Measurements from ENCODE around the gene C8B. TPM values are rescaled to one million over a fixed set of nuclear protein-coding genes. Genes with fewer than 3 reads are reported as not detected.

Gene C8B
- total RNA-seq, 1 experiment from 2014 or later = not detected

DNA sequence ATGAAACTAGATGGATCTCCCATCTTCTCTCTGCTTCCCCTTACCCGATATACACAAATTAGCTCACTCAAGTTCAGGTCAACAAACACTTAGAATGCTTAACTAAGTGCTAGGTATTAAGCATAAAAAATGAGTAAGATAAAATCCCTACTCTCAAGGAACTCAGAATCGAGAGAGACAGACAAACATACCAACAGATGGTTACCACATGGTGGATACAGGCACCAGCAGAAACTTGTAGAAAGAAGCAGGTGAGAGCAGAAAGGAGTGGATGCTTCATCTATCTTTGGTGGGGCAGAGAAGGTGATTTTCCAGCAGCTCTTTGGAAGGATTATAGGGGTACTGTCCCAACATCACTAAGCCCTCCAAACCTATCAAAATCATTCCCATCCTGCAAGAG, 32.2 kb downstream of the C8B start:
- Histone ChIP-seq H3K4me3 (no peak overlapping the region), H3K36me3 (no peaks in the 10 kb centered on the region), H3K27ac (no peak overlapping the region), H3K27me3 (replicated peaks) (no peaks in the 10 kb centered on the region), H3K4me1 (replicated peaks) (no peaks in the 10 kb centered on the region), H3K9me3 (replicated peaks) (no peaks in the 10 kb centered on the region)
- DNase-seq (ENCODE audit: low read depth in 1 of 2, low spot score in 2 of 2) = no peak

- no peaks in the 10 kb centered on the region for H3K4me1 ChIP-seq (replicated peaks)
- H3K36me3 ChIP-seq = no peaks in the 10 kb centered on the region
- H3K27me3 ChIP-seq (replicated peaks) = no peaks in the 10 kb centered on the region
- H3K4me3 ChIP-seq = no peak overlapping the region
- no peak for DNase-seq (ENCODE audit: low read depth in 1 of 2, low spot score in 2 of 2)
- no peak overlapping the region for H3K27ac ChIP-seq
- no peaks in the 10 kb centered on the region for H3K9me3 ChIP-seq (replicated peaks)
Measured at GRCh38 chr1:56933161-56933560, 32.7 kb downstream of the C8B start.

DNA sequence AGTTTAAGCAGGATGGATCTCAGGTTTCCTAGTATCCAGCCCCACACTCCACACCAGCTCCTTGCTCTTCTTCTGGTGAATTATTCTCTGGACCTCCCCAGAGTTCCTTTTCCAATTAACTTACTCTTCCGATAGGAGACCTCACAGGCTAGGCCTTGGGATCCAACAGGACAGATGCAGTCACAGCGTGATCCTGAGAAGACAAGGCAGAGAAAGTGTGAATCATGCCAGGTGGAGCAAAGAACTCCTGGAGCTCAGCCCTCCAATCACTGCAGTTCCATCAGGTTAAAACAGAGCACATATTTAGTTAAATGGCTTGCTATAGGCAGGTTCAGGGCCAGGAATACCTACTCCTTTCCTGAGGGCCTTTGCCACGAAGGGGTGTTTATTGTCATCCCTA, 34.1 kb downstream of the C8B start:
- H3K4me3 ChIP-seq = no peak overlapping the region
- no peaks in the 10 kb centered on the region for H3K36me3 ChIP-seq
- no peaks in the 10 kb centered on the region for H3K9me3 ChIP-seq (replicated peaks)
- no peaks in the 10 kb centered on the region for H3K4me1 ChIP-seq (replicated peaks)
- H3K27ac ChIP-seq = no peak overlapping the region
- DNase-seq (ENCODE audit: low read depth in 1 of 2, low spot score in 2 of 2) = no peak
- H3K27me3 ChIP-seq (replicated peaks) = no peaks in the 10 kb centered on the region

GRCh38 chr1:56931211-56931610, 34.6 kb downstream of the C8B start:
- H3K27ac ChIP-seq = no peak overlapping the region
- no peaks in the 10 kb centered on the region for H3K27me3 ChIP-seq (replicated peaks)
- no peak overlapping the region for H3K4me3 ChIP-seq
- H3K36me3 ChIP-seq = no peaks in the 10 kb centered on the region
- no peak for DNase-seq (ENCODE audit: low read depth in 1 of 2, low spot score in 2 of 2)
- H3K9me3 ChIP-seq (replicated peaks) = no peaks in the 10 kb centered on the region
- H3K4me1 ChIP-seq (replicated peaks) = no peaks in the 10 kb centered on the region

DNA sequence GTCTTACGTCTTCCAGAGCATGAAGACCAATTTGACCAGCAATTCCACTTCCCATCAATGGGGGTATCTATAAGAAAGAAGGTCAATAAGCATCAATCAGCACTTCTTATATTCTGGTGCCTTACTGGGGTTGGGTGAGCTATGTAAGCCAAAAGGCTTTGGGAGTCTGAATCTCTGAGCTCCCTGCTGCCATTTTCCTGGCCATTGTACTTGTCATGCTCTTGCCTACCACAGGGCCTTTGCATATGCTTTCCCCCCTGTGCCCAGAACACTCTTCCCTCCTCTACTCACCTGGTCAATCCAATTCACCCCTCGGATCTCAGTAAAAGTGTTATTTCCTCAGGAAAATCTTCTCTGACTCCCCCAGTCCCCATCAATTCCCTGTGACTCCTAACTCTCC, 36.3 kb downstream of the C8B start:
- DNase-seq (ENCODE audit: low read depth in 1 of 2, low spot score in 2 of 2) = no peak
- Histone ChIP-seq H3K36me3 (no peaks in the 10 kb centered on the region), H3K4me1 (replicated peaks) (no peaks in the 10 kb centered on the region), H3K27me3 (replicated peaks) (no peaks in the 10 kb centered on the region), H3K4me3 (no peak overlapping the region), H3K27ac (no peak overlapping the region), H3K9me3 (replicated peaks) (no peaks in the 10 kb centered on the region)

GRCh38 chr1:56927986-56928385, 37.8 kb downstream of the C8B start:
- Histone ChIP-seq H3K27ac (no peak overlapping the region), H3K4me1 (replicated peaks) (no peaks in the 10 kb centered on the region), H3K27me3 (replicated peaks) (no peaks in the 10 kb centered on the region), H3K9me3 (replicated peaks) (no peaks in the 10 kb centered on the region), H3K4me3 (no peak overlapping the region), H3K36me3 (no peaks in the 10 kb centered on the region)
- no peak for DNase-seq (ENCODE audit: low read depth in 1 of 2, low spot score in 2 of 2)

- Histone ChIP-seq H3K9me3 (replicated peaks) (no peaks in the 10 kb centered on the region), H3K27me3 (replicated peaks) (no peaks in the 10 kb centered on the region), H3K36me3 (no peaks in the 10 kb centered on the region), H3K4me1 (replicated peaks) (no peaks in the 10 kb centered on the region), H3K27ac (no peak overlapping the region), H3K4me3 (no peak overlapping the region)
- DNase-seq (ENCODE audit: low read depth in 1 of 2, low spot score in 2 of 2) = no peak
Measured at GRCh38 chr1:56927171-56927570, 38.6 kb downstream of the C8B start.

DNA sequence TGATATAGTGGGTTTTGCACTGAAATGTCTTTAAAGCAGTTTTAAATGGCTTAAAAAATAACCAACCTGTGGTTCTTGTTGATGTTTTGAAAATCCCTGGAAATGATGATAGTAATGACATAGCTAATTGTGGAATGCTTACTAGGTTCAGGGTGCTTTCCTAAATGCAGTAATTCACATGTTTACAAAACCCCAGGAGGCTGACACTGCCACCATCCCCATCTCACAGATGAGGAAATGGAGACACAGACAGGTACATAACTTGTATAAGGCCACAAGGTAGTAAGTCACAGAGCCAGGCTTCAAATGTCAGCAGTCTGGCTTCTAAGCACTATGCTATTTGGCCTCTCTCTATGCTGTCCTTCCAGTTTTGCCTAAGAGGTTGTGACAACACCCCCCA, 40.6 kb downstream of the C8B start:
- H3K36me3 ChIP-seq = no peaks in the 10 kb centered on the region
- no peak for DNase-seq (ENCODE audit: low read depth in 1 of 2, low spot score in 2 of 2)
- H3K27ac ChIP-seq = no peak overlapping the region
- no peaks in the 10 kb centered on the region for H3K4me1 ChIP-seq (replicated peaks)
- H3K9me3 ChIP-seq (replicated peaks) = no peaks in the 10 kb centered on the region
- no peak overlapping the region for H3K4me3 ChIP-seq
- H3K27me3 ChIP-seq (replicated peaks) = no peaks in the 10 kb centered on the region

- Histone ChIP-seq H3K4me3 (no peak overlapping the region), H3K9me3 (replicated peaks) (no peaks in the 10 kb centered on the region), H3K27me3 (replicated peaks) (no peaks in the 10 kb centered on the region), H3K4me1 (replicated peaks) (no peaks in the 10 kb centered on the region), H3K27ac (no peak overlapping the region), H3K36me3 (no peaks in the 10 kb centered on the region)
- no peak for DNase-seq (ENCODE audit: low read depth in 1 of 2, low spot score in 2 of 2)
Measured at GRCh38 chr1:56924116-56924515, 41.7 kb downstream of the C8B start.

DNA sequence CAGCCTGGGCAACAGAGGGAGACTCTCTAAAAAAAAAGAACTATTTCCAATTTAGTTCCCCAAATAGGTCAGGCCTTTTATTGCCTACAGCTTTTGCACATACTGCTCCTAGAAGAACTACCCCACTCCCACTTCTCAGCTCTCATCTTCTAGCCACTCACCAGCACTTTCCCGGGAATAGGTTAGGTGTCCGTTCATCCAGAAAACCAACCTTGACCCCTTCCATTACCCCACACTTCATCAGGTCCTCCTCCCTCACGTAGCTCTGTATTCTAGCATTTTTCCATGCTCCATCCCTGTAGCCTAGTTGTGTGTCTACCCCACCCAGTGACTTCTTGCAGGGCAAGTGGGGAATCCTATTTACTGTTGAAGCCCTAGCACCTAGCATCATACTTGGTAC, 42.6 kb downstream of the C8B start:
- Histone ChIP-seq H3K9me3 (replicated peaks) (no peaks in the 10 kb centered on the region), H3K4me1 (replicated peaks) (no peaks in the 10 kb centered on the region), H3K27me3 (replicated peaks) (no peaks in the 10 kb centered on the region), H3K27ac (no peak overlapping the region), H3K36me3 (no peaks in the 10 kb centered on the region), H3K4me3 (no peak overlapping the region)
- no peak for DNase-seq (ENCODE audit: low read depth in 1 of 2, low spot score in 2 of 2)

GRCh38 chr1:56922507-56922906, 43.3 kb downstream of the C8B start:
- no peaks in the 10 kb centered on the region for H3K4me1 ChIP-seq (replicated peaks)
- H3K4me3 ChIP-seq = no peak overlapping the region
- H3K36me3 ChIP-seq = no peaks in the 10 kb centered on the region
- H3K27ac ChIP-seq = no peak overlapping the region
- H3K27me3 ChIP-seq (replicated peaks) = no peaks in the 10 kb centered on the region
- H3K9me3 ChIP-seq (replicated peaks) = no peaks in the 10 kb centered on the region
- no peak for DNase-seq (ENCODE audit: low read depth in 1 of 2, low spot score in 2 of 2)

DNA sequence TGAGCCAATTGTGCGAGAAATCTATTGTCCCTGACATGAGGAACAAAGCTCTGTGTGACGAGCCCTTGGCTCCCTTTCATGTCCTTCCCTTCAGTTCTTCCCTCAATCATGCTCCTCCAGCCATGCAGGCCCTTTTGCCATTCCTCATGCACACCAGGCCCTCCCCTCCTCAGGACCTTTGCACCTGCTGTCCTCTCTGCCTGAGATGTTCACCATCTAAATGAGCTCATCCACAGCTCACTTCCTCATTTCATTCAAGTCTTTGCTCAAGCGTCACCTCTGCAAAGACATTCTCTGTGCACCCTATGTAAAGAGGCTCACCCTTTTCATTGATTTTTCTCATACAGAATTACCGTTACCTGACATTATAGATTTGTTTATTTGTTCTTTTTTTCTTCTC, 43.7 kb downstream of the C8B start:
- Histone ChIP-seq H3K27me3 (replicated peaks) (no peaks in the 10 kb centered on the region), H3K9me3 (replicated peaks) (no peaks in the 10 kb centered on the region), H3K36me3 (no peaks in the 10 kb centered on the region), H3K4me3 (no peak overlapping the region), H3K4me1 (replicated peaks) (no peaks in the 10 kb centered on the region), H3K27ac (no peak overlapping the region)
- no peak for DNase-seq (ENCODE audit: low read depth in 1 of 2, low spot score in 2 of 2)

GRCh38 chr1:56921479-56921878, 44.3 kb downstream of the C8B start:
- no peaks in the 10 kb centered on the region for H3K27me3 ChIP-seq (replicated peaks)
- no peak for DNase-seq (ENCODE audit: low read depth in 1 of 2, low spot score in 2 of 2)
- no peaks in the 10 kb centered on the region for H3K9me3 ChIP-seq (replicated peaks)
- H3K4me3 ChIP-seq = no peak overlapping the region
- no peaks in the 10 kb centered on the region for H3K36me3 ChIP-seq
- no peaks in the 10 kb centered on the region for H3K4me1 ChIP-seq (replicated peaks)
- no peak overlapping the region for H3K27ac ChIP-seq

DNA sequence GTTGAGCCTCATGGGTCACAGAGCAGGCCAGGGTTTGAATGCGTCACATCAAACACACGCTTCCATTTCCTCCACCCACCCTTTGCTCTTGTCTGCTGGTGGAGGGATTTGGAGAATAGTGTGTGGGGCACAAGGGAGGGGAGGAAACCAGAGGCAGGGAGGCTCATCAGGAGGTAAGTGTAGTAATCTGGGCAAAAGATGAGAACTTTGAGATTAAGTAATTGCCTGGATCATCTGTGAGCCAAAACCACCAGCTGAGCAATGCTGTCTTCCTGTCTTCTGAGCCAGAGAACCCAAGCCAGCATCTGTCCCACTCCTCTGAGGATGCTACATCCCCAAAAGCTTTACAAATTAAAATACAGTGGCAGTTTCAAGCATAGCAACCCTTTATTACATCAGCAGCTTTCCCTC, 45.2 kb downstream of the C8B start:
- no peaks in the 10 kb centered on the region for H3K9me3 ChIP-seq (replicated peaks)
- no peaks in the 10 kb centered on the region for H3K27me3 ChIP-seq (replicated peaks)
- no peak for DNase-seq (ENCODE audit: low read depth in 1 of 2, low spot score in 2 of 2)
- no peaks in the 10 kb centered on the region for H3K36me3 ChIP-seq
- no peak overlapping the region for H3K27ac ChIP-seq
- H3K4me3 ChIP-seq = no peak overlapping the region
- no peaks in the 10 kb centered on the region for H3K4me1 ChIP-seq (replicated peaks)

DNA sequence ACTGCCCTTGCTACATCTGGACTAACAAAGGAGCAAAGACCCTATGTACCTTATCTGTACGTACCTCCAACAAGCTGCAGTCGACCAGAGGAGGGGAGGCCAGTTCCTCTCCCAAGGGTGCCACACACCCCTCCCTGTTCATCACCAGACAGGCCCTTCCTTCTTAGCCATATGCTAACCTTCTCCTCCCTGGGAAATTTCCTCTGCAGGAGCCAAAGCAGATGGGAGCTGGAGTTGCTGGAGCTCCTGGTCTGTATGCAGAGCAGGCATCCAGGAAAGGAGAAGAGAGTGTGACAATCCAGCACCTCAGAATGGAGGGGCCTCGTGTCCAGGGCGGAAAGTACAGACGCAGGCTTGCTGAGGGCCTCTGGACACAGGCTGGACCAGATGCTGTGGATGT, 48.5 kb downstream of the C8B start:
- Histone ChIP-seq H3K4me1 (replicated peaks) (no peaks in the 10 kb centered on the region), H3K27me3 (replicated peaks) (no peaks in the 10 kb centered on the region), H3K4me3 (no peak overlapping the region), H3K27ac (no peak overlapping the region), H3K9me3 (replicated peaks) (no peaks in the 10 kb centered on the region), H3K36me3 (no peaks in the 10 kb centered on the region)
- no peak for DNase-seq (ENCODE audit: low read depth in 1 of 2, low spot score in 2 of 2)
